HG02642 (cell line): Measurements from ENCODE around the gene LHX3.
"Not testable (repeated sequence)": the region's sequence is repeated elsewhere in the genome, so short reads cannot be mapped to it uniquely, and the experiment has no call there.

Experiments used
- ATAC-seq: cut with Tn5 transposase; IDR thresholded peaks from one replicate; pipeline ENCODE4 v1.9.1; 2021; ENCODE audit warnings: mild to moderate bottlenecking; ENCODE audit not compliant: unreplicated experiment, poor library complexity

The LHX3 gene

DNA sequence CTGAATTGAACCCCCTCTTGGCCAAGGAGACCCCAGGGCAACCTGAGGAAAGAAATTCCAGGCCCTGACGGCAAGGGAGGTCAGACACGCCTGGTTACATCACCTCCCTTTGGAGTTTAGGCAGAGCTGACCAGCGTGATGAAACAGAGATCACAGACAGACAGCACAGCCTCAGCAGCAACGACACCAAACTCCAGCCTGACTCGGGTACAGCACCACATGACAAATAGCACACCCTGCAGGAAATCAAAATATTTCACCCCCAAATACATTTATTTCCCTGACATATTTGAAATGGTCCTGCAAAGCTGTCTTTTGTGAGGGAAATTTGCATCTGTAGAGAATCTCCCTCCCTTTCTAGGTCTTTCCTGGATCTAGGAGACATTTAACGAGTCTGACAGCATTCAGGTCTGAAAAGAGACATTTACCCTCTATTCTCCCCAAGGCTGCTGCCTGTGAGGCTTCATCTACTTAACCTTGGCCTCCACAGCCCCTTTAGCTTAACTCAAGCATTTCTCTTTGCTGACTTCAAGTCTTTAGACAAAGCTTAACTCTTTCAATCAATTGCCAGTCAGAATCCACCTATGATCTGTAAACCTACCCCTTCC is 38.1 kb upstream of the LHX3 start:
- ATAC-seq: no peak

DNA sequence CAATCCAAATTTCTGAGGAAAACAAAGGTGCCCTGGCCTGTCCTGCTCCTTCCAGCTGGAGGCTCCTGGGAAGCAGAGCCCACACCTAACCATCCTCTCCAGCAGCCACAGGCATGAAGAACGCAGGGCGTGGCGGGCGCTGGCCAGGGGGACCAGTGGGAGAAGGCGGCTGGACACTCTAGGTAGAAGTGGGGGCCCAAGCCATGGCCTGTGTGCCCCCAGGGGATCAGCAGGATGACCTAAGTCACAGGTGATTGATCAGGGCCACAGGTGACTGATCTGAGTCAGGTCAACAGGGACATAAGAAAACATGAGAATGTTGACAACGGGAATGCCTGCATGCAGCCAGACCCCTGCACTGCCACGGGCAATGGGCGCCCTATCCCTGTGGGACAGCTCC is 37.3 kb upstream of the LHX3 start:
- no peak for ATAC-seq

GRCh38 chr9:136241542-136241941 is 36.6 kb upstream of the LHX3 start:
- no peak for ATAC-seq

GRCh38 chr9:136240941-136241340 is 36.0 kb upstream of the LHX3 start:
- ATAC-seq: no peak

DNA sequence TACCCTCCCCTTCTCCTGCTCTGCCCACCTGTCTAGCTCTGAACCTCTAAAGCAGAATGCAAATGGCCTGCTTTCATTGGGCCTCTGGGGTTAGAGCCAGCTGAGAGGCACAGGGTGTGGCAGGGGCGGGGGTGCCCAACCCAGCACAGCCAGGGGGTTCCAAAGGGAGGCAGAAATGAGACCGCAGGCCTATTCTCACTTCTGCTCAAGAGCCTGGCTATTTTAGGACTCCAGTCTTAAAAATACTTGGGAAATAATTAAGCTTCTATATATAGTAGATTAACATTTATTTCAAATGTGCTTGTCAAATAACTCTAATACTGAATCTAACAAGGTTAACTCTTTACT is 35.0 kb upstream of the LHX3 start:
- ATAC-seq: peak; percentile 36

GRCh38 chr9:136239135-136239982 is 34.4 kb upstream of the LHX3 start:
- no peak for ATAC-seq

DNA sequence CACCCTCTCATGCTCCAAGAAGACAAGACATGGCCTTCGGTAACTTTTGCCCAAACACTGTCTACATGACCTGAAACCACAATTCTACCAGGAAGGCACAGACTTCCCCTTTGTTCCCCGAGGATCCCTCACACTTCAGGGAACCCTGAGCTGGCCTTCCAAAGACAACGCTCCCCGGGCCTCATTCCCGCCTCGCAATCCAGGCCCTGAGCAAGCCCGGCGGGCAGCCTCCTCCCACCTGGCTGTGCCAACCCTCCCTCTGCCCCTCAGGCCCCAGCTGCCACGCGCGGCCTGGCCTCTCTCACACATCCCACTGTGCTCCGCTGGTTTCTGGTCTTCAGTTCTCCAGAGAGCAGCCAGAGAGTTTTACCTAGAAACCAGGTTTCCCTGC is 33.4 kb upstream of the LHX3 start:
- no peak for ATAC-seq

DNA sequence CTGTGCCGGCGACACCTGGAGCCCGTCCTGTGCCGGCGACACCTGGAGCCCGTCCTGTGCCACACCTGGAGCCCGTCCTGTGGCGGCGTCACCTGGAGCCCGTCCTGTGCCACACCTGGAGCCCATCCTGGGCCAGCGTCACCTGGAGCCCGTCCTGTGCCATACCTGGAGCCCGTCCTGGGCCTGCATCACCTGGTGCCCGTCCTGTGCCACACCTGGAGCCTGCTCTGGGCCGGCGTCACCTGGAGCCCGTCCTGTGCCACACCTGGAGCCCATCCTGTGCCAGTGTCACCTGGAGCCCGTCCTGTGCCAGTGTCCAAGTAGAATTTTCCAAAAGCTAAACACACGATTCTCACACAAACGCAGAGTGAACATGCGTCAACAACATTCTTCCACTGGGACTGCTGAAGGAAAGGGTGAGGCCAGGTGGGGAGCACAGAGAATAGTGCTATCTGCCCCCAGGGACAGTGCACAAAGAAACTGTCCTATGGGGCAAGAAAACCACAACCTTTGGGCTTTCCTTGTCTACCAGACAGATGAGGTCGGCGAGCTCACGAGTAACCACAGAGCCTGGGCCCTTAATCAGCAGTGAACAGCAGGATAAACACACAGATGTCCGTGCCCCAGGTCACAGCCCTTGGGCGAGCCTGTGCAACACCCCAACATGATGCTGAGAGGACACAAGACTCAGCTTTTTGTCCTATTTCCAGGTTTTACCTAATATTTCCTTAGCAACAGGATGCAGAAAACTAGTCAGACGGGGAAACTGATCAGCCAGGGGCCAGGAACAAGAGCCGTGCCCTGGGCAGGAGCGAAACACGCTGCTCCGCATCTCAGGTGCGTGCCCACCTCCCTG is 32.8 kb upstream of the LHX3 start:
- ATAC-seq: no peak

- not testable (repeated sequence) for ATAC-seq
Measured at GRCh38 chr9:136236471-136237410, 31.8 kb upstream of the LHX3 start.

GRCh38 chr9:136235709-136236455 is 31.0 kb upstream of the LHX3 start:
- no peak for ATAC-seq

- no peak for ATAC-seq
Measured at GRCh38 chr9:136235171-136235570, 30.2 kb upstream of the LHX3 start.

DNA sequence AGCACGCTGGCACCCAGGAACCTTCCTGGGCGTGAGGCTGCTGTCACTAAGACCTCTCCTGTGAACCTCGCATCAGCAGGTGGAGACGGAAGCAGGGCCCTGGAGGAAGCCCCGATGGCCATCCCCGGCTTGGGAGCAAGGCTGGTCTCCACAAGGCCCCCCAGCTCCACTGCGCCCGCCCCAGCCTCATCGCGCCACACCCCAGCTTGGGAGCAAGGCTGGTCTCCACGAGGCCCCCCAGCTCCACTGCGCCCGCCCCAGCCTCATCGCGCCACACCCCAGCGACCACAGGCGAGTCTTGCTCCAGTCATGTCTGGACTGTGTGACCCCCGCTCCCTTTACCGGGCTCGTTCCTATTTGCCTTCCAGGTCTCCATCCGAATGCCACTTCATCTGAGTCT is 29.7 kb upstream of the LHX3 start:
- ATAC-seq: no peak

DNA sequence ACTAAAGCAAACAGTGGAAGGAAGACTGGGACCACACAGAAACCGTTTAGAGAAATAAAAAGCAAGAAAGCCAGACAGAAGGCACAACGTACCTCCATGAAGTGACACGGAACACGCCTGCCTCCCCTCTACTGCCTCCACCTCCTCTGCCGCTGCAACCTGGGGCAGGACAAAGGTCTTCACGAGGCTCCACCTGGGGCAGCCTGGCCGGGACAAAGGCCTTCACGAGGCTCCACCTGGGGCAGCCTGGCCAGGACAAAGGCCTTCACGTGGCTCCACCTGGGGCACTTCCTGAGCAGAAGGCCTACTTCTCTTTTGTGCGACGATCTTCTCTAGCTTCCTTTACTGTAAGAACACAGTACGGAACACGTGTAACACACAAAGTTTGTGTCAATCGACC is 28.9 kb upstream of the LHX3 start:
- no peak for ATAC-seq

- ATAC-seq: no peak
Measured at GRCh38 chr9:136233411-136233810, 28.5 kb upstream of the LHX3 start.

DNA sequence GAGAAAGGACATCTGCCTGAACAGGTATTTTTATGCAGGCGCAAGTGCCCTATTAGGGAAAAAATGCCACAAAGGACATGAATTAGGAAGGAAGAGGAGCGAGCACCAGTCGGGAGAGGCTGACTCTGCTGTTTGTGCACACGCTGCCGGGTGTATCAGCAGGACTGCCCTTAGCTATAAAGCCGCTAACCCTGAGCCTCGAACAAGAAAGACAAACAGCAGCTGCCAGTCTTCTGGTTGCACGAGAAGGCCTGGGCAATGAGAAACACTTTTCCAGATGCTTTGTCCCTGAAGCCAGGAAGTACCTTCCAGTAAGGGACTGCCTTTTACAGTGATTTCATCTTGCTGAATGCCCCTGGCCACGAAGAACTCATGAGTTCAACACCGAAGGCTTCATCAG is 28.0 kb upstream of the LHX3 start:
- ATAC-seq: no peak

- ATAC-seq: no peak
Measured at GRCh38 chr9:136231478-136232297, 26.8 kb upstream of the LHX3 start.

DNA sequence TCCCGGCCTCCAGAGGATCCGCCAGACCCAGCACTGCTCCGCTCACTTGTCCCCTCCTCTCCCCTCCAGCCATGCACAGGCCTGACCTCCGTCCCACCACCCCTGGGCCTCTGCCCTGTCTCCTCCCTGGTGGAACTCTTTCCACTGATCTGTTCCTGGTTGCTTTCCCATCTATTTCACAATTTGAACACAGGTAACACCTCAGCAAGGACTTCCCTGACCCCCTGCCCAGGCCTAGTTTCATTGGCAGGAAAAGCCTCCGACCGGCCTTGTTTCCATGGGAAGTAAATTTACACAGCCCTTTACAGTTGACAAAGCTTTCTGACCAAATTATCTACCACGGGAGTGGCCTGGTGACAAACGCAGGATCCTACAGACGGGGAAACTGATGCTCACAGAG is 25.8 kb upstream of the LHX3 start:
- no peak for ATAC-seq

GRCh38 chr9:136230365-136230764 is 25.4 kb upstream of the LHX3 start:
- ATAC-seq: no peak
